Upper lobe of right lung (tissue), 1 donor: ENCODE results near the gene SYNE1. TPM values are rescaled to one million over a fixed set of nuclear protein-coding genes. Genes with fewer than 3 reads are reported as not detected.

ENCODE experiments used
- ATAC-seq: fragments of 200-7000 bp; cut with Tn5 transposase; one replicate; pipeline ENCODE4 v1.9.1; 2020; ENCODE audit warnings: mild to moderate bottlenecking, moderate library complexity
- DNase-seq: peaks from one replicate; pipeline ENCODE4 v3.0.0-alpha.2; 2020
- H3K27ac ChIP-seq: fragments of 200-600 bp; one replicate; pipeline ENCODE4 v1.8.0; 2022
- H3K27me3 ChIP-seq: fragments of 200-600 bp; one replicate; pipeline ENCODE4 v1.8.0; 2022; ENCODE audit warnings: mild to moderate bottlenecking
- H3K36me3 ChIP-seq: fragments of 200-600 bp; one replicate; pipeline ENCODE4 v1.8.0; 2022
- H3K4me1 ChIP-seq: fragments of 200-600 bp; one replicate; pipeline ENCODE4 v1.8.0; 2022
- H3K4me3 ChIP-seq: fragments of 200-600 bp; one replicate; pipeline ENCODE4 v1.8.0; 2022; ENCODE audit warnings: mild to moderate bottlenecking
- H3K9me3 ChIP-seq: fragments of 200-600 bp; one replicate; pipeline ENCODE4 v1.8.0; 2022
- intact Hi-C: fragments of 100-400 bp; cut with DNase I; formaldehyde crosslinking; loops from one replicate; pipeline ENCODE4 v1.11.0; 2022
- total RNA-seq: library from RNA; stranded (reverse); fragmentation: NEBNext Ultra II Directional; extraction: Animal tissue kit (Norgen Biotek cat#: 25700); gene quantifications from one replicate; pipeline ENCODE4 v1.2.1, GENCODE V29; 2021
- TF ChIP-seq, protein P1 (sequence below): fragments of 200-600 bp; IDR thresholded peaks from one replicate; pipeline ENCODE4 v1.8.0; 2022; ENCODE audit warnings: antibody characterized with exemption
- donor health status: DM: no; HTN: yes; CAD: no; lungs with severe emphysema.

Gene SYNE1
- total RNA-seq, 1 donor from 2014 or later, result 168 TPM

DNA sequence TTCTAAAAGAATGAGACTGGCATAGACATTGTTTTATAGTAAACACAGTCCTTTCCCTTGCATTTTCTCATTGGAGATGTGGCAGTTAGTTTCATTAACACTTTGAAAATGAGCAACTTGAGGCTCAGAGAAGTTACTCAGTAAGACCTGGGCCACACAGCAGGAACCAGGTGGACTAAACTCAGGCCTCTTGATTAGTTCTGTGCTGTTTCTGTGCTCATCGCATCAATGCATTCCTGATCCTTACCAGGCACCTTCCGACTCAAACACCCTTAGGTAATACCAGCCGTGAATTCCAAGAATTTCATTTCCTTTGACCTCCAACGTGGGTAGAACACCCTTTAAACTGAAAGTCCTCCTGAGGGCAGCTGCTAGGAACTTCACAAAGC is 466.9 kb downstream of the SYNE1 start:
- no peak overlapping the region for H3K27ac ChIP-seq

DNA sequence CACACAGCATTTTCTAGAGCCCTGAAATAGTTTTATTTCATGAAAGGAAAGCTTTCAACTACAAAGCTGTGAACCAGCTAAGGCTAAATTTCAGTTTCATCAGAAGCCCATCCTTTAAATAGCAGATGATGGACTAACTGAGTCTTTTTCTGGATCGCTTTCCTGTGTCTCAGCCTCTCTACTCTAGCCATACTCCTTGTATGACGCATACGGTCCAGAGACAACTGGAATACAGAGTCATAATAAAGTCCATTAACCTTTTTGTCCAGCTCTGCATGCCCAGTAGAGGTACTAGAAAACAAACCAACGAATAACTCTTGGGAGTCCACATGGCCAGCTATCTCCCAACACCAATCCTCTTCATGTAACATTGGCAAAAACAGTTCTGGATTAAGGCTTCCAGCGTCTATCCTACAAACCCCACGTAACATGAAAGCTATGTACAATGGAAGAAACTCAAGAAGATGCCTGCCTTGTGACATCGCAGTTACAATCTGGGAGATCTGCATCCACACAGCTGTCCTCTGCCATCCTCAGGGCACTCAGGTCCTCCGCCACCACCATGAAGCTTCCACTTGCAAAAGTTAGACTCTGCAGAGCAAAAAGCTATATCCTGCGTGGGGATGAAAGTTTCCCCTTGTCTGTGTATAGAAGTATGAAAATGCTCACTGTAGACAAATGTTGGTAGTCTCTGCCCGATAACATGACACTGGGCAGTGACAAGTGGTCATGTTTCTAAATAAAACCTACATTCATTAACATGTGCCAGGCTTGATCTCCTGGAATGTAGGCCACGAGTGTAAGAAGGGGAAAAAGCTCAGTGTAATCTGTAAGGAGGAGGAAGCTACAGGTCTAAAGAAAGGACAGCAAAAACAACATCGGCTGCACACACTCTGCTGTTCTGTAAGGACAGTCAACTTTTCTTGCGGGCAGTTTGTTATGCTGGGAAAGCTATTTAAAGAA is 469.2 kb downstream of the SYNE1 start:
- Histone ChIP-seq H3K9me3 (no peaks in the 10 kb centered on the region), H3K27me3 (no peaks in the 10 kb centered on the region), H3K4me1 (no peaks in the 10 kb centered on the region), H3K4me3 (no peak overlapping the region), H3K27ac (no peak overlapping the region), H3K36me3 (peaks cover 48% of the 10 kb centered on the region)
- TF ChIP-seq, protein P1, sequence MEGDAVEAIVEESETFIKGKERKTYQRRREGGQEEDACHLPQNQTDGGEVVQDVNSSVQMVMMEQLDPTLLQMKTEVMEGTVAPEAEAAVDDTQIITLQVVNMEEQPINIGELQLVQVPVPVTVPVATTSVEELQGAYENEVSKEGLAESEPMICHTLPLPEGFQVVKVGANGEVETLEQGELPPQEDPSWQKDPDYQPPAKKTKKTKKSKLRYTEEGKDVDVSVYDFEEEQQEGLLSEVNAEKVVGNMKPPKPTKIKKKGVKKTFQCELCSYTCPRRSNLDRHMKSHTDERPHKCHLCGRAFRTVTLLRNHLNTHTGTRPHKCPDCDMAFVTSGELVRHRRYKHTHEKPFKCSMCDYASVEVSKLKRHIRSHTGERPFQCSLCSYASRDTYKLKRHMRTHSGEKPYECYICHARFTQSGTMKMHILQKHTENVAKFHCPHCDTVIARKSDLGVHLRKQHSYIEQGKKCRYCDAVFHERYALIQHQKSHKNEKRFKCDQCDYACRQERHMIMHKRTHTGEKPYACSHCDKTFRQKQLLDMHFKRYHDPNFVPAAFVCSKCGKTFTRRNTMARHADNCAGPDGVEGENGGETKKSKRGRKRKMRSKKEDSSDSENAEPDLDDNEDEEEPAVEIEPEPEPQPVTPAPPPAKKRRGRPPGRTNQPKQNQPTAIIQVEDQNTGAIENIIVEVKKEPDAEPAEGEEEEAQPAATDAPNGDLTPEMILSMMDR, result no peak
- ATAC-seq (no peak), DNase-seq (no peak)
- intact Hi-C loops, result no loop called here

More for the DNA sequence above, 466.9 kb downstream of the SYNE1 start:
- Histone ChIP-seq H3K4me1 (no peaks in the 10 kb centered on the region), H3K36me3 (peaks cover 54% of the 10 kb centered on the region), H3K9me3 (no peaks in the 10 kb centered on the region), H3K27me3 (no peaks in the 10 kb centered on the region), H3K4me3 (no peak overlapping the region)
- TF ChIP-seq, protein P1, result no peak
- intact Hi-C loops, result no loop called here
- ATAC-seq (no peak), DNase-seq (no peak)

DNA sequence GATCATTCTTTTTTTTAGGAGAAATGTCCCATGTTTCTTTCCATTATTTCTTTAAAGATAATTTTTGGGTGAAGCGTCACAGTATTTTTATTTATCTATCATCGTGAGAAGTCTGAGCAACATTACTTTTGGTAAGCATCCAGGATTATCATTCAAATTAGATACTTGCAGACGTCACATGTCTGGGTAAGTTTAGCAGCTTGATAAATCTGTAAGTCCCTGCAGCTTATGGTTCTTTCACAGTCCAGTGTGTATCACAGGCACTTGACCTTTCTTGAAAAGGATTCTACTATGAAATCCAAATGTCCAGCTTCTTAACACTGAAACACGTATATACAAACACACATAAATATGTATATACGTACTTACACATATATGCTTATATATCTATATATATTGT is 470.3 kb downstream of the SYNE1 start:
- H3K4me3 ChIP-seq, result no peak overlapping the region
- H3K27ac ChIP-seq, result no peak overlapping the region
- intact Hi-C loops, result no loop called here
- peaks cover 52% of the 10 kb centered on the region for H3K36me3 ChIP-seq
- no peaks in the 10 kb centered on the region for H3K4me1 ChIP-seq
- no peaks in the 10 kb centered on the region for H3K27me3 ChIP-seq
- no peak for DNase-seq
- ATAC-seq, result no peak
- H3K9me3 ChIP-seq, result no peaks in the 10 kb centered on the region
- TF ChIP-seq, protein P1, result no peak

DNA sequence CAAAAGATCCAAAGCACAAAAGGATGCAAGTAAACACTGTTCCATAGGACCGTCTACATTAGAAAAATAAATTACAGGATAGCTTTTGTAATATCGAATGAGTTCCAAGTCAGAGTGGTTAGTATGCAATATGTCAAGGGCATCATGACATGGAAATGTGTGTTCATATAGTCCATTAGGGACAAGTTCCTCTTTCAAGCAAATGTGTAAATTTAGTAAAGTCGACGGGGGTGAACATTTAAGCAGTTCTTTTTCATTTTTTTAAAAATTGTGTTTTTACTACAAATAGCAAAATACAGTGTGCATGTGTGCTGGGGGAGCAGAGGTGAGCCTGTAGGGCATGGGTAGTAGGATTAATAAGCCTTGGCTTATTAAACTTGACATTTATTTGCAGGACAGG is 470.7 kb downstream of the SYNE1 start:
- intact Hi-C loops, result no loop called here
- Histone ChIP-seq H3K4me1 (no peaks in the 10 kb centered on the region), H3K27ac (no peak overlapping the region), H3K36me3 (peaks cover 56% of the 10 kb centered on the region), H3K27me3 (no peaks in the 10 kb centered on the region), H3K9me3 (no peaks in the 10 kb centered on the region), H3K4me3 (no peak overlapping the region)
- TF ChIP-seq, protein P1, result no peak
- no peak for ATAC-seq
- DNase-seq, result no peak

DNA sequence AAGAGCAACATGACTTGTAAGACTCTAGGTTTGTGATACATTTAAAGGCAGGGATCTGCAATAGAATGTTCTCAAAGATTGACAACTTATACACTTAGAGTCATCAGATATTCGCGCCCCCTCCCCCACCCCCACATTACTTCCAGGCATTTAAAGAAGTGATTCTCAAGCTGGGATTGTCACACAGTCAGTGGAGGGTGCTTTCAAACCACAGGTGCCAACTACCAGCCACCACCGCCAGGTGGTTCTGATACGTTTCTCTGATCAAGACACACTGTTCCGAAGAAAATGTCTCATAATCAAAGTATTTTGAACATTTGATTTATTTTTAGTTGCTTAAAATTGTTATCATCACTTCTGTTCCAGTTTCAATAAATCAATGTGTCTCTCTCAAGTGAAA is 472.2 kb downstream of the SYNE1 start:
- Histone ChIP-seq H3K4me3 (no peak overlapping the region), H3K9me3 (no peaks in the 10 kb centered on the region), H3K4me1 (no peaks in the 10 kb centered on the region), H3K27ac (no peak overlapping the region), H3K36me3 (peaks cover 65% of the 10 kb centered on the region), H3K27me3 (no peaks in the 10 kb centered on the region)
- TF ChIP-seq, protein P1, result no peak
- ATAC-seq, result no peak
- intact Hi-C loops, result no loop called here
- DNase-seq, result no peak
